Esophagus muscularis mucosa (tissue), 4 donors: ENCODE data around the gene UBTF. TPM values are rescaled to one million over a fixed set of nuclear protein-coding genes. Genes with fewer than 3 reads are reported as not detected.

Source experiments
- DNase-seq: peaks from one replicate; pipeline ENCODE4 v3.0.0-alpha.2; 2017; ENCODE audit errors: extremely low spot score
- H3K27ac ChIP-seq, 4 donors: fragments of 200-600 bp; sonication (generic); replicated peaks in 1 of 4; 1 replicate in 3 of 4; 2 replicates in 1 of 4; pipeline ENCODE4 v1.5.1; 2016 to 2019; ENCODE audit warnings: mild to moderate bottlenecking in 1 of 4
- H3K27me3 ChIP-seq, 4 donors: fragments of 200-600 bp; sonication (generic); one replicate each; pipeline versions ENCODE4 v1.5.1 to v1.6.0; 2016 to 2019
- H3K36me3 ChIP-seq, 4 donors: fragments of 200-600 bp; sonication (generic); one replicate each; pipeline ENCODE4 v1.5.1; 2016 to 2019
- H3K4me1 ChIP-seq, 4 donors: fragments of 200-600 bp; sonication (generic); one replicate each; pipeline ENCODE4 v1.5.1; 2016 to 2019
- H3K4me3 ChIP-seq, 4 donors: fragments of 200-600 bp; sonication (generic); 1 replicate in 2 of 4; 2 replicates in 2 of 4; pipeline ENCODE4 v1.5.1; 2016 to 2019; ENCODE audit warnings: mild to moderate bottlenecking in 4 of 4, moderate library complexity in 1 of 4
- H3K9me3 ChIP-seq, 4 donors: fragments of 200-600 bp; sonication (generic); 1 replicate in 3 of 4; 2 replicates in 1 of 4; pipeline ENCODE4 v1.5.1; 2016 to 2019
- EP300 ChIP-seq: sonication (generic); formaldehyde crosslinking; IDR thresholded peaks from one replicate; pipeline ENCODE4 v1.6.1; 2017; ENCODE audit warnings: antibody characterized with exemption
- POLR2A ChIP-seq: fragments of 450-650 bp; IDR thresholded peaks from one replicate; pipeline ENCODE4 v1.6.1; 2017; ENCODE audit warnings: antibody characterized with exemption, moderate library complexity, mild to moderate bottlenecking, low read depth
- POLR2AphosphoS5 ChIP-seq, 2 donors: sonication (generic); formaldehyde crosslinking; IDR thresholded peaks; one replicate each; pipeline ENCODE4 v1.6.1; 2017; ENCODE audit warnings: antibody characterized with exemption in 2 of 2
- WGBS: methylation state at CpG from one replicate; pipeline ENCODE4 v1.1.5; 2018; 5-methylcytosine and 5-hydroxymethylcytosine counted together
- intact Hi-C: fragments of 100-400 bp; cut with DNase I; formaldehyde crosslinking; loops from one replicate; pipeline ENCODE4 v1.15.1; 2023
- total RNA-seq, 4 donors: library from RNA; depleted of rRNA; stranded (reverse); fragments of >200 nt; gene quantifications; one replicate each; pipeline versions ENCODE4 v1.1.0 to v1.2.1, GENCODE V29; 2016
- TF ChIP-seq, protein P1 (sequence below), 3 experiments: fragments of 200-600 bp in 2 of 3; fragments of 450-650 bp in 1 of 3; sonication (generic) in 2 of 3; IDR thresholded peaks; one replicate each; pipeline ENCODE4 v1.5.1; 2017 to 2019; ENCODE audit warnings: antibody characterized with exemption in 3 of 3, mild to moderate bottlenecking in 2 of 3, moderate library complexity in 1 of 3

UBTF gene
- total RNA-seq, 4 donors from 2014 or later: 48.7 to 78.8 (median 66.1) TPM

DNA sequence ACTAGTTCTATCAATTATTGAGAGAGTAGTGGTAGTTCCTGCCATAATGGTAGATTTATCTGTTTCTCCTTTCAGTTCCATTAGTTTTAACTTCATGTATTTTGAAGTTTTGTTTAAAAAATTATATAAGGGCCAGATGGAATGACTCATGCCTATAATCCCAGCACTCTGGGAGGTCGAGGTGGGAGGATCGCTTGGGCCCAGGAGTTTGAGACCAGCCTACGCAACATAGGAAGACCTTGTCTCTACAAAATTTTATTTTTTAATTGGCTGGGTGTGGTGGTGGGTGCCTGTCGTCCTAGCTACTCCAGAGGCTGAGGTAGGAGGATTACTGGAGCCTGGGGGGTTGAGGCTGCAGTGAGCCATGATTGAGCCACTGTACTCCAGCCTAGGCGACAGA, 14.1 kb upstream of the UBTF start:
- H3K27ac ChIP-seq: no peak overlapping the region
- TF ChIP-seq POLR2AphosphoS5 (IDR thresholded peaks at IDR 0.05) (no peak), POLR2A (no peak), EP300 (no peak)
- TF ChIP-seq, protein P1, sequence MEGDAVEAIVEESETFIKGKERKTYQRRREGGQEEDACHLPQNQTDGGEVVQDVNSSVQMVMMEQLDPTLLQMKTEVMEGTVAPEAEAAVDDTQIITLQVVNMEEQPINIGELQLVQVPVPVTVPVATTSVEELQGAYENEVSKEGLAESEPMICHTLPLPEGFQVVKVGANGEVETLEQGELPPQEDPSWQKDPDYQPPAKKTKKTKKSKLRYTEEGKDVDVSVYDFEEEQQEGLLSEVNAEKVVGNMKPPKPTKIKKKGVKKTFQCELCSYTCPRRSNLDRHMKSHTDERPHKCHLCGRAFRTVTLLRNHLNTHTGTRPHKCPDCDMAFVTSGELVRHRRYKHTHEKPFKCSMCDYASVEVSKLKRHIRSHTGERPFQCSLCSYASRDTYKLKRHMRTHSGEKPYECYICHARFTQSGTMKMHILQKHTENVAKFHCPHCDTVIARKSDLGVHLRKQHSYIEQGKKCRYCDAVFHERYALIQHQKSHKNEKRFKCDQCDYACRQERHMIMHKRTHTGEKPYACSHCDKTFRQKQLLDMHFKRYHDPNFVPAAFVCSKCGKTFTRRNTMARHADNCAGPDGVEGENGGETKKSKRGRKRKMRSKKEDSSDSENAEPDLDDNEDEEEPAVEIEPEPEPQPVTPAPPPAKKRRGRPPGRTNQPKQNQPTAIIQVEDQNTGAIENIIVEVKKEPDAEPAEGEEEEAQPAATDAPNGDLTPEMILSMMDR (IDR thresholded peaks at IDR 0.05): no peak
- 72% methylated on average over 5 of the region's 5 CpGs for WGBS
- H3K36me3 ChIP-seq: no peaks in the 10 kb centered on the region
- no peak for DNase-seq
- H3K4me1 ChIP-seq: no peaks in the 10 kb centered on the region
- intact Hi-C loops: no loop called here
- H3K27me3 ChIP-seq: peaks cover 0 to 4% (median 0%) of the 10 kb centered on the region in 4 donors
- no peak overlapping the region for H3K4me3 ChIP-seq
- no peaks in the 10 kb centered on the region for H3K9me3 ChIP-seq

DNA sequence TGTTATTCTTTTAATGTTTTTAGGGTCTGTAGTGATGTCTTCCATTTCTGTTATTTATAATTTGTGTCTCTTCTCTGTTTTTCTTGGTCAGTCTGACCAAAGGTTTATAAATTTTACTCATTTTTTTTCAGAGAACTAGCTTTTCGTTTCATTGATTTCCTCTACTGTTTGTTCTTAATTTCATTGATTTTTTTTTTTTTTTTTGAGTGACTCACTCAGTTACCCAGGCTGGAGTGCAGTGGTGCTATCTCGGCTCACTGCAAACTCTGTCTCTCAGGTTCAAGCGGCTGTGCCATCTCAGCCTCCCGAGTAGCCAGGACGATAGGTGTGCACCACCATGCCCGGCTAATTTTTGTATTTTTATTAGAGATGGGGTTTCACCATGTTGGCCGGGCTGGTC, 12.6 kb upstream of the UBTF start:
- Histone ChIP-seq H3K36me3 (no peaks in the 10 kb centered on the region), H3K27me3 (peaks cover 0 to 4% (median 0%) of the 10 kb centered on the region in 4 donors), H3K9me3 (no peaks in the 10 kb centered on the region), H3K4me1 (no peaks in the 10 kb centered on the region), H3K4me3 (no peak overlapping the region), H3K27ac (no peak overlapping the region)
- DNase-seq: no peak
- WGBS: 83% methylated on average over 7 of the region's 7 CpGs
- TF ChIP-seq, protein P1 (IDR thresholded peaks at IDR 0.05): no peak
- no peak for TF ChIP-seq POLR2A
- TF ChIP-seq EP300: no peak
- TF ChIP-seq POLR2AphosphoS5 (IDR thresholded peaks at IDR 0.05): no peak
- intact Hi-C loops: no loop called here

DNA sequence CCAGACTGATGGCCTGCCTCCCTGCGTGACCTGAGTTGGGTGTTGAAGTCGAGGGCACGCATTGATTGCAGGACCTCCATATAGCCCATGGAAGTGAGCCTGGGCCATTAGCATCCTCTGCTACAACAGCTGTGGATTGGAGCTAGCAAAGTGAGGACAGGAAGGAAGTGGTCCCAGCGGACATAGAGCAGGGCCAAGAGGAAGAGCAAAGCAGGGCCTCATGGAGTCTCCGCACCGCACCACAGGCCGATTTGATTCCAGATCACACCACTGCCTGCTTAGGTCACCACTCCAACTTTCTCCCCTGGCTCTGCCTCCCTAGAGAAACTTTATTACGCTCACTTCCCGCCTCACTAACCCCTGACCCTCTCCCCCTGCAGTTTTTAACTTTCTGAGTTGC, 10.7 kb upstream of the UBTF start:
- Histone ChIP-seq H3K36me3 (no peaks in the 10 kb centered on the region), H3K27ac (no peak overlapping the region), H3K4me3 (no peak overlapping the region), H3K27me3 (no peaks in the 10 kb centered on the region), H3K9me3 (no peaks in the 10 kb centered on the region), H3K4me1 (no peaks in the 10 kb centered on the region)
- intact Hi-C loops: no loop called here
- TF ChIP-seq EP300 (no peak), POLR2AphosphoS5 (IDR thresholded peaks at IDR 0.05) (no peak), POLR2A (no peak)
- TF ChIP-seq, protein P1 (IDR thresholded peaks at IDR 0.05): no peak
- DNase-seq: no peak
- WGBS: 89% methylated on average over 9 of the region's 9 CpGs

DNA sequence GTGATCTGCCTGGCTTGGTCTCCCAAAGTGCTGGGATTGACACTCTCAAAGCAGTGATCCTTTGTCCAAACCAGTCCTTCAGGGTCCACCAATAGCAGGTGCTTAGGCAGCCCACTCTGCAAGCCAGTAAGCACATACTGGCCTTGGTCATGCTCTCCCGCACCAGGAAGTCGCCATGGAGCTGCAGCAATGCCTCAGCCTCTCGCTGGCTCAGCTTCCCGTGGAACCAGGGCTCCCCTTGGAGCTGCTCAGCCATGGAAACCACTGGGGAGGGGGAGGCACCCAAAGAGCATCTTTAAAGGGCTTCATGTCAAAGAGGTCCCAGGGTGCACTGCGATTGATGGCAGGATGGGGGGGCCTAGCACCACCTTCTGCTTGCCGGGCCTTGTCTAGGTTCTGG, 9.6 kb upstream of the UBTF start:
- WGBS: 92% methylated on average over 5 of the region's 6 CpGs
- H3K9me3 ChIP-seq: no peaks in the 10 kb centered on the region
- H3K36me3 ChIP-seq: no peaks in the 10 kb centered on the region
- H3K27ac ChIP-seq: no peak overlapping the region
- intact Hi-C loops: no loop called here
- no peaks in the 10 kb centered on the region for H3K27me3 ChIP-seq
- no peak overlapping the region for H3K4me3 ChIP-seq
- H3K4me1 ChIP-seq: peaks cover 0 to 8% (median 5%) of the 10 kb centered on the region in 4 donors
- TF ChIP-seq POLR2A: no peak
- DNase-seq: no peak

DNA sequence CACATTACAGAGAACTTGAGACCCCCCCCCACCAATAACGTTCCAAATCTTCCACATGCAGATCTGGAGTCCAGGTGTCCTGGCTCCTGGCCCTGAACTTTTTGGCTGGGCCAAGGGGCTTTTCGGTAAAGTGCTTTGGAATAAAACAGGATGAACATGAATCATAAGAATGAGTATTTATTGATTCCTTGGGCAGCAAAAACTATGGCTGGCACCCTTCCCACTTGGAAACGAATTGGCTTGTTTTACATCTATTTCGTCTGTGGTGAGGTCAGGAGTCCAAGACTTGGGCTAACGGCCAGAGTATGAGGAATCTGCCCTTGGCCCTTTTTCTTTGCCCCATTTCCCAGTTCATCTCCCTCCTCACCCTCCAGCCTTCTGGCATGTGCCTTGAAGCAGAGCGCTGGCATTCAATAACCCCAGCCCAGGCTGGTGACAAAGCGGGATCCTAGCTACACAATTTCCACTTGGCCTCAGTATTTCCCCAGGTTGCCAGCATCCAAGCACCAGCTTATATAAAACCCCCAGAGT, 4.1 kb upstream of the UBTF start:
- TF ChIP-seq POLR2AphosphoS5 (IDR thresholded peaks at IDR 0.05): peak in 1 of 2 donors; percentile 34
- no peak for TF ChIP-seq EP300
- no peak for TF ChIP-seq POLR2A
- TF ChIP-seq, protein P1 (IDR thresholded peaks at IDR 0.05): no peak
- Histone ChIP-seq H3K9me3 (no peaks in the 10 kb centered on the region), H3K4me1 (peaks cover 20 to 28% (median 27%) of the 10 kb centered on the region in 4 donors), H3K4me3 (no peak overlapping the region), H3K36me3 (no peaks in the 10 kb centered on the region), H3K27me3 (no peaks in the 10 kb centered on the region), H3K27ac (peak overlapping the region; percentile 100)
- 25% methylated on average over 7 of the region's 7 CpGs for WGBS
- intact Hi-C loops: no loop called here
- DNase-seq: no peak
